ENCODE data around the gene CD248. TPM values are rescaled to one million over a fixed set of nuclear protein-coding genes. Genes with fewer than 3 reads are reported as not detected.

The CD248 gene
- total RNA-seq, 1 experiment from 2014 or later = 0.83 TPM

DNA sequence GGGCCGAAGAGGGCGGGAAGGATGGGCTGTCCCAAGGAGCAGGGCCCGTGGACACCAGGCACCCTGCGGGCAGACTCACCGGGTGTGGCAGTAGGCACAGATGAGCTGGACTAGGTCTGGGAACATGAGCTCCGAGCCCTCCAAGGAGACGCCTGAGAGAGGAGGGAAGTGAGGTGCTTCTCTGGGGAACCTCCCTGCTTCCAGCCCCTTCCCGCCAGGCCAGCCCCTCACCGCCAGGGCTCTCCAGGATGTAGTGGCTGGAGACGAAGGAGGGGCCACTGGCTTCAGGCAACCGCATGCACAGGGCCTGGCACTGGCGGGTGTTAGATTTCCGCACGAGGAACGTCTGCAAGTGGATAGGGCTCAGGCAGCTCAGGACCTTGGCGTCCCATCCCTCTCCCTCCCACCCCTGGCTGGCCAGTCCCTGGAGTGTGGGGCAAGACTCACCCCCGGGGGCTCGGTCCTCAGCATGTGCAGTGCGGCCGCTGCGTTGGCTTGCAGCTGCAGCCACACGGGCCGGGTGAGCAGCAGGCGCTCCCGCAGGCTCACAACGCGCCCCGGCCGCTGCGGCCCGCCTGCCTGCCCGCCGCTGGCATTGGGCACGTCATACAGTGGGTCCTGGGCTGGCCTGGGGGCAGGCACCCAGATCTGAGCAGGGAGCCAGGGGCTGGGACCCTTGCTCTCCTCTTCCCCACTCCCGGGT is 18.8 kb upstream of the CD248 start:
- Histone ChIP-seq H3K36me3 (replicated peaks; ENCODE audit: control insufficient read depth, insufficient read depth, low read length) (peaks cover 4% of the 10 kb centered on the region), H3K27me3 (ENCODE audit: control insufficient read depth, insufficient read depth, low read length) (peaks cover 1% of the 10 kb centered on the region; the same call in 1 of the 2 replicates), H3K4me3 (ENCODE audit: insufficient read depth, low read depth, low read length) (peak overlapping the region; percentile 53)
- DNase-seq = peak; percentile 90

- Histone ChIP-seq H3K36me3 (replicated peaks; ENCODE audit: control insufficient read depth, insufficient read depth, low read length) (no peaks in the 10 kb centered on the region; the same call in none of the 2 replicates), H3K27me3 (ENCODE audit: control insufficient read depth, insufficient read depth, low read length) (peaks cover 1% of the 10 kb centered on the region; the same call in 1 of the 2 replicates), H3K4me3 (ENCODE audit: insufficient read depth, low read depth, low read length) (peak overlapping the region; percentile 53; the same call in 1 of the 2 replicates)
- DNase-seq = peak; percentile 70
Measured at GRCh38 chr11:66334605-66335442, 18.0 kb upstream of the CD248 start.

- H3K27me3 ChIP-seq (ENCODE audit: control insufficient read depth, insufficient read depth, low read length) = peaks cover 1% of the 10 kb centered on the region; the same call in 1 of the 2 replicates
- H3K4me3 ChIP-seq (ENCODE audit: insufficient read depth, low read depth, low read length) = no peak overlapping the region
- H3K36me3 ChIP-seq (replicated peaks; ENCODE audit: control insufficient read depth, insufficient read depth, low read length) = no peaks in the 10 kb centered on the region; the same call in 1 of the 2 replicates
- DNase-seq = peak; percentile 67
Measured at GRCh38 chr11:66333896-66334604, 17.2 kb upstream of the CD248 start.

DNA sequence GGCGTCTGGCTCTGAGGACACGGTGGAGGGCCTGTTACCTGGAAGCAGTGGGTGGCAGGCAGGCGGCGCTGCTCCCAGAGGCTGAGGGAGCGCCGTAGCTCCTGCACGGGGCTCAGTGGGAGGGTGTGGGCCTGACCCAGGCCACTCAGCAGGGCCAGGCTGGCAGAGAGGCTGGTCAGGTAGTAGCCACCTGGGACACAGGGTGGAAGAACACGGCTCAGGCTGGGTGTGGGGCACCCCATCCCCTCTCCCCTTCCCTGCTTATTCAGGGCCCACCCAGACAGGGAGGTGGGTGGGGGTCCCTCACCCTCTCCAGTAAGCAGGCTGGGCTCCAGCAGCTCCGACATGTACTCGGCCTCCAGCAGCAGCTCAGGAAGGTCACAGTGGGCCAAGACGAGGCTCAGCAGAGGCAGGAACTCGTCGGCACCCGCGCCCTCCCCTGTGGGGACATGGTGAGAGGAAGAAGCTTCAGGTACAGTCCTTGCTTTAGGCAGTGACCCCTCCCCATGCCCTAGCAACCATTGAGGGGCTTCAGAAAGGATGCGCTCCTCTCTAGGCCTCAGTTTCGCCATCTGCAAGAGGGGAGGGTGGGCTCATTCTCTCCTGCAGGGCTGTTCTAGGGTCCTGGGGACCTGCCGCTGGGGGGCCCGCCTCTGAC is 16.5 kb upstream of the CD248 start:
- Histone ChIP-seq H3K4me3 (ENCODE audit: insufficient read depth, low read depth, low read length) (no peak overlapping the region), H3K36me3 (replicated peaks; ENCODE audit: control insufficient read depth, insufficient read depth, low read length) (no peaks in the 10 kb centered on the region; the same call in 1 of the 2 replicates), H3K27me3 (ENCODE audit: control insufficient read depth, insufficient read depth, low read length) (peaks cover 1% of the 10 kb centered on the region; the same call in 1 of the 2 replicates)
- peak; percentile 58 for DNase-seq

DNA sequence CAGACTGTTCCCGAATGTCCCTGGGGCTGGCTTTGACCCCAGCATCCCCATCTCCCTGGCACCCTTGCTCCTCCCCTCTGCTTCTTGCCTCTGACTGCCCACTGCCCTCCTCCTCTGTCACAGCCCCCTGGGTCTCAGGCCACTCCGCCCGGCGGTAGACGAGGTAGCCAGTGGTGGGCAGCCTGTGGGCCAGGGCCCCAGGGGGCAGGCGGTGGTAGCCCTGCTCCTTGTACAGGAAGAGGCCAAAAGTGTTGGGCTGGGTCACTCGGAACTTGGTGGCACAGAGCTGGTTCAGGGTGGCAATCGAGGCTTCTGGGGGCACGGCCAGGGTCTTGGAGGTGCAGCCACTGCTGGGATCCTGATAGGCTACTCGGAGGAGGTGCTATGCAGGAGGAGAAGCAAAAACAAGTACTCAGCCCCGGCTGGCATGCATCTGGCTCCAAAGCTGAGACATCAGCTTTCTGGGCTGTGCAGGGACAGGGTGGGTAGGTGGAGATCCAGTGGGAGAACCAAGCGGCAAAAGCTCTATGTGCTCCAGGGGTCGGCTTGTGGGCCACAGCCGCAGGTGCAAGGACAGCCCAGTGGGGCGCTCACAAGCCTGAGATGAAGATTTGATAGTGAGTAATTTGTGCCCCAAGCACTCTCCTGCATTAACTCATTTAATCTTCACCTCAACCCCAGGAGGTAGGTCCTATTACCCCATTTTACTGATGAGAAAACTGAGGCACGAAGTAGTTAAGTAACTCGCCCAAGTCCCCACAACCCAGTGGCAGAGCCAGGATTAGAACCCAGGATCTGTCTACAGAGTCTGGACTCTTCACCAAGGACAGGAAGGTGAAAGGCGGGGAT is 15.8 kb upstream of the CD248 start:
- H3K36me3 ChIP-seq (replicated peaks; ENCODE audit: control insufficient read depth, insufficient read depth, low read length) = no peaks in the 10 kb centered on the region; the same call in 1 of the 2 replicates
- DNase-seq = peak; percentile 51
- H3K4me3 ChIP-seq (ENCODE audit: insufficient read depth, low read depth, low read length) = no peak overlapping the region
- H3K27me3 ChIP-seq (ENCODE audit: control insufficient read depth, insufficient read depth, low read length) = peaks cover 1% of the 10 kb centered on the region; the same call in 1 of the 2 replicates

GRCh38 chr11:66331542-66332370 is 14.9 kb upstream of the CD248 start:
- DNase-seq = peak; percentile 36
- Histone ChIP-seq H3K27me3 (ENCODE audit: control insufficient read depth, insufficient read depth, low read length) (peaks cover 1% of the 10 kb centered on the region; the same call in 1 of the 2 replicates), H3K4me3 (ENCODE audit: insufficient read depth, low read depth, low read length) (no peak overlapping the region), H3K36me3 (replicated peaks; ENCODE audit: control insufficient read depth, insufficient read depth, low read length) (no peaks in the 10 kb centered on the region; the same call in 1 of the 2 replicates)

- DNase-seq = peak; percentile 50
- no peak overlapping the region for H3K4me3 ChIP-seq (ENCODE audit: insufficient read depth, low read depth, low read length)
- H3K36me3 ChIP-seq (replicated peaks; ENCODE audit: control insufficient read depth, insufficient read depth, low read length) = no peaks in the 10 kb centered on the region; the same call in 1 of the 2 replicates
- H3K27me3 ChIP-seq (ENCODE audit: control insufficient read depth, insufficient read depth, low read length) = peaks cover 1% of the 10 kb centered on the region; the same call in 1 of the 2 replicates
Measured at GRCh38 chr11:66330931-66331330, 14.1 kb upstream of the CD248 start.

GRCh38 chr11:66329165-66329673 is 12.4 kb upstream of the CD248 start:
- Histone ChIP-seq H3K4me3 (ENCODE audit: insufficient read depth, low read depth, low read length) (no peak overlapping the region), H3K36me3 (replicated peaks; ENCODE audit: control insufficient read depth, insufficient read depth, low read length) (no peaks in the 10 kb centered on the region; the same call in 1 of the 2 replicates), H3K27me3 (ENCODE audit: control insufficient read depth, insufficient read depth, low read length) (no peaks in the 10 kb centered on the region)
- no peak for DNase-seq

GRCh38 chr11:66328302-66329144 is 11.7 kb upstream of the CD248 start:
- no peaks in the 10 kb centered on the region; the same call in 1 of the 2 replicates for H3K36me3 ChIP-seq (replicated peaks; ENCODE audit: control insufficient read depth, insufficient read depth, low read length)
- DNase-seq = peak; percentile 95
- H3K4me3 ChIP-seq (ENCODE audit: insufficient read depth, low read depth, low read length) = no peak overlapping the region
- H3K27me3 ChIP-seq (ENCODE audit: control insufficient read depth, insufficient read depth, low read length) = no peaks in the 10 kb centered on the region

GRCh38 chr11:66328031-66328301 is 11.1 kb upstream of the CD248 start:
- DNase-seq = no peak
- Histone ChIP-seq H3K4me3 (ENCODE audit: insufficient read depth, low read depth, low read length) (no peak overlapping the region), H3K36me3 (replicated peaks; ENCODE audit: control insufficient read depth, insufficient read depth, low read length) (no peaks in the 10 kb centered on the region; the same call in 1 of the 2 replicates), H3K27me3 (ENCODE audit: control insufficient read depth, insufficient read depth, low read length) (no peaks in the 10 kb centered on the region)

GRCh38 chr11:66327171-66328030 is 10.6 kb upstream of the CD248 start:
- peak; percentile 47 for DNase-seq
- Histone ChIP-seq H3K36me3 (replicated peaks; ENCODE audit: control insufficient read depth, insufficient read depth, low read length) (no peaks in the 10 kb centered on the region; the same call in 1 of the 2 replicates), H3K4me3 (ENCODE audit: insufficient read depth, low read depth, low read length) (no peak overlapping the region), H3K27me3 (ENCODE audit: control insufficient read depth, insufficient read depth, low read length) (no peaks in the 10 kb centered on the region)
